ENCODE results near the gene HNRNPA3. TPM values are rescaled to one million over a fixed set of nuclear protein-coding genes. Genes with fewer than 3 reads are reported as not detected.
A peak's percentile ranks its signal among the peaks of the same experiment; 100 is the strongest.
"Not testable (repeated sequence)": the region's sequence is repeated elsewhere in the genome, so short reads cannot be mapped to it uniquely, and the experiment has no call there.

The HNRNPA3 gene
- polyA plus RNA-seq, 1 donor from 2014 or later: 55.3 TPM

GRCh38 chr2:177264209-177264692 is 51.7 kb downstream of the HNRNPA3 start:
- Mint-ChIP-seq H3K36me3 (no peaks in the 10 kb centered on the region), H3K4me1 (peaks cover 31 to 46% (median 35%) of the 10 kb centered on the region in 3 donors), H3K27ac (peak overlapping the region; percentile 36 to 100 (median 92)), H3K4me3 (peak overlapping the region; percentile 95 to 98 (median 96)), H3K27me3 (no peaks in the 10 kb centered on the region), H3K9me3 (no peaks in the 10 kb centered on the region)

DNA sequence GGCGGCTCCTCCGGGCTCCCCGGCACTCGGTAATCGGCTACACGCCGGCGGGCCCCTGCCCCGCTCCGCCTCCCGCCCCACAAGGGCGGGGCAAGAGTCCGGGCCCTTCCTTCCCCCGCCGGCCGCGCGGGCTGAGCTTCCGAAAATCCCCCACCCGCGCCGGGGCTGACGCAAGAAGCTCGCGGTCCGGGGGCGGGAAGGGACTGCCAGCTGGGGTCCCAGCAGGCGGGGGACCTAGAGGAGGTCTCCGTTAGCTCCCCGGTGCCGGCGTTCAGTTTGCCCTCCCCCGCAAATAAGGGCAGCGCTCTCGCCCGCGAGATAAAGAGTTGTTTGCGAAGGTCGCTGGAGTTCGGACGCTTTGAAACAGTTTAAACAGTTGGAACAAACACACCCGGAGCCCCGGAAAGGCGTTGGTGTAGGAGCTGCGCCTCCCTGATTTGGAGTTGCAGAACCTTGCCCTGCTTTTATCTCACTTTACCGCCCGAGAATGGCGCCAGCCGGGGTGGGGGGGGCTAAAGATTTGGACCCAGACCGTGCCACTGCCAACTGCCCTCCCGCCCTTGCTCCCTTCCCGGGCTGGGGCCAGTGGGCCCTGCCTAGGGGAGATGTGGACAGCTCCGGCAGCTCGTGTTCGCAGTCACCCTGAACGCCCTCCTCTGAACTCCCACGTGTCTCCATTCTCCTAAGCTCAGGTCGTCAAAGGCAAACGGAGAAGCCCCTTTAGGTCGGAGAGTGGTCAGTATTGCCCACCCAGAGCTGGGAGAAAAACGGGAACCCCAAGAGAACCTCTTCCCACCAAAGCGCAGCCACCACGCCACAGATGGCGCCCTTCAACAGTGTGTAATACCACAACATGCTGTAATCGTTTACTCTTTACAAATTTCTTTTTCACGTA is 52.3 kb downstream of the HNRNPA3 start, which contains the start of gene NFE2L2:
NFE2L2 (minus strand) TSS at position 35 of the 895 bp plus-strand sequence. CDS start 151 bp downstream, outside the sequence.
- no peaks in the 10 kb centered on the region for H3K27me3 Mint-ChIP-seq
- peaks cover 27 to 44% (median 30%) of the 10 kb centered on the region in 3 donors for H3K4me1 Mint-ChIP-seq
- H3K27ac Mint-ChIP-seq: peak within 1 kb of the TSS; percentile 100
- peak within 1 kb of the TSS; percentile 96 to 99 (median 98) for H3K4me3 Mint-ChIP-seq
- no peaks in the 10 kb centered on the region for H3K9me3 Mint-ChIP-seq
- no peaks in the 10 kb centered on the region for H3K36me3 Mint-ChIP-seq

GRCh38 chr2:177265824-177266817 is 53.5 kb downstream of the HNRNPA3 start:
- Mint-ChIP-seq H3K27me3 (no peaks in the 10 kb centered on the region), H3K36me3 (no peaks in the 10 kb centered on the region), H3K27ac (peak overlapping the region; percentile 100), H3K4me3 (peak overlapping the region; percentile 96 to 99 (median 98)), H3K9me3 (no peaks in the 10 kb centered on the region), H3K4me1 (peaks cover 20 to 37% (median 23%) of the 10 kb centered on the region in 3 donors)

DNA sequence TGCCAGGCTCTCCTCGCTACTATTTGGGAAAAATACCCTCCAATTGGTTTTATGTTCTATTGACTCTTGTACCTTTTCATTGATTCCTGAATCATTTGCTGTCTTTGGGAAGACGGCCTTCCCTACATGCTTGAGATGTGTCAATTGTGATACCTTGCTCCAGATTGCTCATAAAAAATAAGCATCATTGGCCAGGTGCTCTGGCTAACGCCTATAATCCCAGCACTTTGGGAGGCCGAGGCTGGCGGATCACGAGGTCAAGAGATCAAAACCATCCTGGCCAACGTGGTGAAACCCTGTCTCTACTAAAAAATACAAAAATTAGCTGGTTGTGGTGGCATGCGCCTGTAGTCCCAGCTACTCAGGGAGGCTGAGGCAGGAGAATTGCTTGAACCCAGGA is 54.4 kb downstream of the HNRNPA3 start:
- H3K4me1 Mint-ChIP-seq: peaks cover 13 to 29% (median 14%) of the 10 kb centered on the region in 3 donors
- H3K27ac Mint-ChIP-seq: peak overlapping the region in 2 of 3 donors; percentile 81 to 100
- peak overlapping the region in 1 of 4 donors; percentile 97 for H3K4me3 Mint-ChIP-seq
- H3K9me3 Mint-ChIP-seq, H3K27me3 Mint-ChIP-seq, H3K36me3 Mint-ChIP-seq: not testable (repeated sequence)

DNA sequence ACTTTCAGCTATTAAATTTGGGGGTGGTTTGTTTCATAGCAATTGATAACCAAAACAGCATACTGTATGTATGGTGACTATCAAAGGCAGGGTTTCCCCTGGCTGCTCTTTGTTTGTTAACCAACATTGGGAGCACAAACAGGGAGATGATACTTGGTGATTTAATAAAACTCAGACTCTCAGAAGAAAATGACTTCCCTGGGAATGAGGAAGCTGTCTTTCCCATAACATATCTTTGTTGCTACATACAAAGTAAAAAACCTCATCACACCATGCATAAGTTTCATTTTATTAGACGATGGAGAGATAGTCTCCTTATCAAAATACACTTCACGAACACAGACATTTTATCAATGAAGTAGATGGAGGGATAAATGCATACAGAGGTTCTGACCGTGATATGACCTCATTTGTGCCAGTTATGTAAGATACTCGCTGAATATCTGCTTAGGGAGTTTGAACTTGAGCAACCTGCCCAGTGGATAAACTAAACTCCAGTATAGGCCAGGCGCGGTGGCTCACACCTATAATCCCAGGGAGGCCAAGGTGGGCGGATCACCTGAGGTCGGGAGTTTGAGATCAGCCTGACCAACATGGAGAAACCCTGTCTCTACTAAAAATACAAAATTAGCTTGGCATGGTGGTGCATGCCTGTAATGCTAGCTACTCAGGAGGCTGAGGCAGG is 55.7 kb downstream of the HNRNPA3 start:
- no peak overlapping the region for H3K4me3 Mint-ChIP-seq
- no peaks in the 10 kb centered on the region for H3K36me3 Mint-ChIP-seq
- H3K27me3 Mint-ChIP-seq: no peaks in the 10 kb centered on the region
- no peak overlapping the region for H3K27ac Mint-ChIP-seq
- H3K4me1 Mint-ChIP-seq: peaks cover 9 to 21% (median 10%) of the 10 kb centered on the region in 3 donors
- H3K9me3 Mint-ChIP-seq: no peaks in the 10 kb centered on the region

DNA sequence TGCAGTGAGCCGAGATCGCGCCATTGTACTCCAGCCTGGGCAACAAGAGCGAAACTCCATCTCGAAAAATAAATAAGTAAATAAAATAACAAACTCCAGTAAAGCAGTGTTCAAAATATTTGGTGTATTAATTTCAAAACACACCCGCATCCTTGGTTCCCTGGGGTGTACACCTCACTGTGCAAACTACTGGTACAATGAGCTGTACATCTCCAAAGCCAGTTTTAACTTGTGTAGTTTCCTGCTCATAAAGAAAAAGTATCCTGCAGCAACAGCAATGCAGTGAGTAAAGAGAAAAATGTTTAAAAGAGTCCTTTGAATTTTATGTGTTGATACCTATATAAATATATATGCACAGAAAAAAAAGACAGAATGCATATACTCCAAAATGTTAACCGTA is 56.3 kb downstream of the HNRNPA3 start:
- Mint-ChIP-seq H3K4me3 (no peak overlapping the region), H3K36me3 (no peaks in the 10 kb centered on the region), H3K27ac (no peak overlapping the region), H3K27me3 (no peaks in the 10 kb centered on the region), H3K9me3 (no peaks in the 10 kb centered on the region), H3K4me1 (peaks cover 9 to 19% (median 10%) of the 10 kb centered on the region in 3 donors)

GRCh38 chr2:177270531-177270930 is 57.9 kb downstream of the HNRNPA3 start:
- H3K36me3 Mint-ChIP-seq: no peaks in the 10 kb centered on the region
- no peak overlapping the region for H3K4me3 Mint-ChIP-seq
- peaks cover 9 to 13% (median 10%) of the 10 kb centered on the region in 3 donors for H3K4me1 Mint-ChIP-seq
- H3K27ac Mint-ChIP-seq: no peak overlapping the region
- H3K9me3 Mint-ChIP-seq: no peaks in the 10 kb centered on the region
- H3K27me3 Mint-ChIP-seq: no peaks in the 10 kb centered on the region

GRCh38 chr2:177271981-177272666 is 59.5 kb downstream of the HNRNPA3 start:
- H3K27me3 Mint-ChIP-seq: no peaks in the 10 kb centered on the region
- H3K9me3 Mint-ChIP-seq: no peaks in the 10 kb centered on the region
- H3K27ac Mint-ChIP-seq: no peak overlapping the region
- H3K36me3 Mint-ChIP-seq: no peaks in the 10 kb centered on the region
- H3K4me3 Mint-ChIP-seq: no peak overlapping the region
- peaks cover 0 to 7% (median 3%) of the 10 kb centered on the region in 3 donors for H3K4me1 Mint-ChIP-seq

GRCh38 chr2:177272765-177273164 is 60.2 kb downstream of the HNRNPA3 start:
- Mint-ChIP-seq H3K27me3 (no peaks in the 10 kb centered on the region), H3K36me3 (no peaks in the 10 kb centered on the region), H3K9me3 (no peaks in the 10 kb centered on the region), H3K4me3 (no peak overlapping the region), H3K4me1 (peaks cover 0 to 10% (median 5%) of the 10 kb centered on the region in 3 donors), H3K27ac (no peak overlapping the region)

- Mint-ChIP-seq H3K9me3 (no peaks in the 10 kb centered on the region), H3K27ac (peak overlapping the region in 1 of 3 donors; percentile 33), H3K4me1 (peaks cover 0 to 10% (median 5%) of the 10 kb centered on the region in 3 donors)
Measured at GRCh38 chr2:177273408-177273807, 60.8 kb downstream of the HNRNPA3 start.

More at GRCh38 chr2:177273408-177273807, 60.8 kb downstream of the HNRNPA3 start:
- Mint-ChIP-seq H3K36me3 (no peaks in the 10 kb centered on the region), H3K27me3 (no peaks in the 10 kb centered on the region), H3K4me3 (no peak overlapping the region)

Other genes with a start within 250 kb of the HNRNPA3 start
- 41.7 TPM for gene NFE2L2, start 51.9 kb downstream of the HNRNPA3 start, polyA plus RNA-seq
- 11.7 TPM for gene AGPS, start 180.0 kb downstream of the HNRNPA3 start, polyA plus RNA-seq